SKM-1 treated with dmso at 0.1 percent for 144 hours (cell line): ENCODE measurements around the gene HYDIN.
"Not testable (repeated sequence)": the region's sequence is repeated elsewhere in the genome, so short reads cannot be mapped to it uniquely, and the experiment has no call there.

Source experiments
- DNase-seq: peaks from one replicate; lab custom pipeline; 2025; ENCODE audit not compliant: unreplicated experiment; lab: John Stamatoyannopoulos, UW

The HYDIN gene

DNA sequence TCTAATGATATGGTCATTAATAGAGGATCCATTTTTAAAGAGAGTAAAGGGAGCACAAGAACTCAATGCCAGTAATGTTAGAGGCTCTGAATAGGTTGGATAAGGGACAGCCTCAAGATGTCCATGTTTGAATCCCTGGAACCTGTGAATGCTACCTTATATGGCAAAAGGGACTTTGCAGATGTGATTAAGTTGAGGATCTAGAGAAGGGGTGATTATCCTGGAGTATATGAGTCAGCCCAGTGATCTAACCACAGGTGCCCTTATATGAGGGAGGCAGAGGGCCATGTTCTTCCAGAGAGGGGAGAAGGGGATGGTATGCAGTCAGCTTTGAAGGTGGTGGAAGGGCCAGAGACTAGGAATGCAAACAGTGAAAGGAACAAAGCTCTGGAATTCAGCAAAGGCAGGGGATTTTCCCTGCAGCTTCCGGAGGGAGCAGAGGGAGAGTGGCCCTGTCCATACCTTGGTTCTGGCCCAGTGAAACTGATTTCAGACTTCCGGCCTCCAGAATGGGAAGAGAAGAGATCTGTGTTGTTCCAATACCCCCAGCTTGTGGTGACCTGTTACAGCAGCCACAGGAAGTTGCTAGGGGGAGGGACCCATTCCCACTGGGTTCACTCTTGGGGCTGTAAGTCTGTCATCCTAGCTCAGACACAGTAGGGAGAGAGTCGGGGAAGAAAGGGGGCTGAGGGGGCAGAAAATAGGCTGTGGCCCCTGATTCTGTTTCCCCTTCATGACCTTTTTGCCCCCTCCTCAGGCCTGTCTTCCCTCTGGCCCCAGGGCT is 220.9 kb downstream of the HYDIN start:
- DNase-seq: not testable (repeated sequence)

DNA sequence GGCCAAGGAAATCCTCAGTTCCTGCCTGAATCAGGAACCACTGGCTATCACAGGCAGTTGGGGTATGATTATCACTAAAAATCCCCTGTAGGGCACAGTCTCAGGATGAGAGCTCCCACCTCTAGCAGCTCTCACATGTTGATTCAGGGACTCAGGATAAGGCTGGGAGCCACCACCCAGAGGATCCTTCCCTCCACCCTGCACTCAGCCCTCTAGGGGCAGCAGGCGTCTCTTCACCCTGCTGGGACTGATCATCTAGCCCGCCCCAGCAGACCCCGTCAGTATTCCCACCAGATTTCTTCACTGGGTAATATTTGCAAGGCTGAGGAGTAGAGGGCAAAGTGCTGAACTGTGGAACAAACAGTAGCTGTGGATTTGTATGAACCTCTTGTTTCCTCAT is 224.0 kb downstream of the HYDIN start:
- DNase-seq: not testable (repeated sequence)

DNA sequence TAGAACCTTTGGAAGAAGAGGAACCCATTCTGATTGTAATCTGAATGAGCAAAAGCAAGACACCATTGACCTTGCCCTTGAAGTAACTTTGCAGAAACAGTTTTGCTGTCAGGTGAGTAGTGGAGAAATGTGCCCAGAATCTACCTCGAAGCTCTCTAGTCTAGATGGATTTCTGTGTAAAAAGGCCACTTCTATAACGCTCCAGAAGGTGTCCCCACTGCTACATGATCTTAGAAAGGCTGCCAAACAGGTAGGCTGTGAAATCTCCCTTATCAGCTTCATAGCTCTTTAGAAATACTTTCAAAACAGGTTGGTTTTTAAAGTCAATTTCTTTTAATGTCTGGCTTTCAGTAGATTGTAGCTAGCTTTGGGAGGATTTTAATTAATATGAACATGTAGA is 230.8 kb downstream of the HYDIN start:
- not testable (repeated sequence) for DNase-seq

DNA sequence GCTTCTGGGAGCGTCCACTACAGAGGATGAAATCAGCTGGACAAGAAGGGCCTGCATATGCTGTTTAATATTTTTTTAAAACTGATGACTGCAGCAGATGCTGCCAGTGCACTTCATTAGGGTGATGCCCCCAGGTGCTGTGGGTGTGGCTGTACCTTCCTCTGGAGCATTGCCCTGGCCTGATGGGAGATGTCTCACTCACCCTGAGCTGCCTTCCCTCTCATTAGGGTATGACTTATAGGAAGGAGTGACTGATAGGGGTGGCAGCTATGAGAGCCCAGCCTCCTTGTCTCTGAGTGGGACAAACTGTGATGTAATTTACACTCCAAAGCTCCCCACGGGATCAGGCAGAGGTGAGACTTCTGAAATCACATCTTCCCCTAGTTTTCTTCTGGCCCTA is 234.7 kb downstream of the HYDIN start:
- DNase-seq: not testable (repeated sequence)

DNA sequence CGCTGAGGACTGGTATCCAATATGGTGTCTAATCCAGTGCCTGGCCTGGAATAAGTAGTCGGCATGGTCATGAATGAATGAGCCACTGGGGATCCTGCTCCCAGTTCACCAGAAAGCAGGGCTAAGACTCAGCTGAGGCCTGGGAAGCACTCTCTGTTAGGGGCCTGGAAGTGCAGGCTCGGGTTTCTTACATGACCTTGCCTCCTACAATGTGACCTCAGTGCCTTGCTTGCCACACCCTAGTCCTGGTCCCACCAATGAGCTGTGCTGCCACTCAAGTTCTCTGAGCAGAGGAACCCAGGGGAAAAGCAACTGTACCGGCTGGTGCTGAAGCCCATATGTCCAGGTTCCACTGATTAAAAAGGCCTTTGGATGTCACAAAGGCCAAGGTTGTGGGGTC is 238.0 kb downstream of the HYDIN start:
- DNase-seq: not testable (repeated sequence)

DNA sequence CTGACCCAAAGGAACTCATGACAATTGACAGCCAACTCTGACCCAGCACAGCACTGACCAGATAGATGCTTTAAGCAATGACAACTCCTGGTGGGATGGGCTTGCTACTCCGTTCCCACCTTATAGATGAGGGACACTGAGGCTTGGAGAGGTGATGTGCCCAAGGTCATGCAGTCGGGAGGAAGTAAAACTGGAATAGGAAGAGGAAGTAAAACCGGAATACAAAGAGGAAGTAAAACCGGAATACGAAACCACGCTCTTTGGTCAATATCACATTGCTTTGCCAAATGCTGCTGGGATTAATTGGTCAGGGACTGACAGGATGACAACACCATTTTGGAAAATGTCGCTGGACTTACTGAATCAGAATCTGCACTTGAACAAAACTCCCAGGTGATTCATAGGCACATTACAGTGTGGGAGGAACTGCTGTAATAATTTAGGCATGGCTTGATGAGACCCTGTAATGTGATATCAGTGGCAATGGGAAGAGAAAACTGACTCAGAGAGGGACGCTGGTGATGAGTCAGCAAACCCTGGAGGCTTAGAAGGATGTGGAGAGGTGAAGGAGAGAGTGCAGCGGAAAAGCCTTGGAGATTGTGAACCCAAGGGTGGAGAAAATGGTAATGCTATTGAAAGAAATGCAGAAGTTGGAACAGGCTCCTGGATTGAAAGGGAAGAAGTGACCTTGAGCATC is 243.4 kb downstream of the HYDIN start:
- DNase-seq: not testable (repeated sequence)

DNA sequence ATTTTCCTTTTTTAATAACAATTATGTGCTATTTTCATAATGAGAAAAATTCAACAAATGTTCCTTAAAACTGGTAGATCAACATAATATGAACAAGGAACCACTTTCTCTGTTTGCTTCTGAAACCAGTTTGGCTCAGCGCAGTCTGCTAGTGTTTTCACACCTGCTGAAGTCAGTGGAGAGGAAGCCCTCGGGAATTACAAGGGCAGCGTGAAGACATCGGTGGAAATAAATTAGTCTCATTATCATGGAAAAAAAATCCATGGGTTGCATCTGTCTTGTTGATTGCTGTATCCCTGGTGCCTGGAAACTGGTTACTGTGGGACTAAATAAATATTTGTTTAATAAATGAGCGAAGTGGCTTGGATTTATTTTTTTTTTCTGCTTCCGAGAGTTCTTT is 245.8 kb downstream of the HYDIN start:
- not testable (repeated sequence) for DNase-seq

DNA sequence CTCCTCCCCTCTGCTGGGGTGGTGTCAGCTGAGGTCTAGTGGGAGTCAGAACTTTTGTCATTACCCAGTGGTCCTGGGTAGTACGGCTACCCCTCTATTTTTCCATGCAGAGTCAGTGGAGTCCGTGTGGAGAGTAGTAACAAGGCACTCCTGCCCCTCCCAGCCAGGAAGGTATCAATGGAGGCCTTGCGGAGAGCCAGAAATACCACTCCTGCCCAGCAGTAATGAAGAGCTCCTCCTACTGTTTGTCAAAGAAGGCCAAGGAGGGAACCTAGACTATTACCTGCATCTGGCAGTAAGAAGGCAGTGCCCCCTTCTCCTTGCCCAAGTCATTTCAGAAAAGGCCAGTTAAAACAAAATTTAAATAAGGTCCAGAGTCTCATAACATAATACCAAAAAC is 262.2 kb downstream of the HYDIN start:
- not testable (repeated sequence) for DNase-seq

DNA sequence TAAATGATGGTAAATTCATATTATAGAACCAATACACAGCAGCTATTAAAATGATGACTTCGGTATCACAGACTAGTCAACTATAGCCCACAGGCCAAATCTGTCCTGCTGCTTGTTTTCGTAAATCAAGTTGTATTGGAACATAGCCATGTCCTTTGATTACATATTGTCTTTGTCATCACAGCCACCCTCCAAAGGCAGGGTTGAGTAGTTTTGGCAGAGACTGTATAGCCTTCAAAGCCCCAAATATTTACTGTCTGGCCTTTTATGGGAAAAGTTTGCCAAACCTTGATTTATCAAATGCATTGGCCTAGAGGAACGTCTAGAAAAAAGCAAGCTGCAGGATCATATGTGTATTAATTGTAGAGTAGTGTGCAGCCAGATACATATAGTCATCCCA is 270.4 kb downstream of the HYDIN start:
- not testable (repeated sequence) for DNase-seq

DNA sequence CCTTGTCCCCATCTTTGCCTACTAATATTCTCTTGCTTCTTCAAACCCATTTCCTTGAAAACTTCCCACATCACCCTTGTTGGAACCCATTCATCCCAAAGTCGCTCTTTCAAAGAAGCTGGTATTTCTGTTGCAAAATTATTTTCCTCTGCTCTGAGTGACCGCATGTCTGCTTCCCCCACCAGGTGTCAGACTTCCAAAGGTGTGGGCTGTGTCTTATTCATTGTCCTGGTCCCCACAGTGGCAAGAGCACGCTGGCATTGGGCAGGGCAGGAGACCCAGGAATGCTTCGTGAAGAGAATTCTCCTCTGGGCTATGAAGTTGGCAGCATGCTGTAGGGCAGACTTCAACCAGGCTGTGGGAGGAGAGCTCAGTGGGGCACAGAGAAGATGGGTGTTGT is 275.6 kb downstream of the HYDIN start:
- not testable (repeated sequence) for DNase-seq

DNA sequence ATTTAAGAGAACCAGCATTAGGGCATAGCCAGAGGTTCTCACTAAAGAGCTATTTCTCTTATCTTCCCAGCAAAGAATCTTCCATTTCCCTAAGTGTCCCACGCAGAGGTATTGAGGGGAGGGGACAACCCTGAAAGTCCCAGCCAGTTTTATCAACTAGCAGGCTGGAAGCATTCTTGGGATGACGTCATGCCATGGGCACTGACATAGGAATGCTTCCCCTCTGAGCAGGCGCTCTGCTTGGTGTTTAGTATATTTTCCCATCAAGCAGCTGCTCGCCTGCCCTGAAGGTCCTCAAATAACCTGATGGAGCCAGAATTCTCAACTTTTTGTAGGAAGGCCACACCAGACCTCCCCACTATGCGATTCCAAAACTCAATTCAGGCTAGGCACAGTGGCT is 276.7 kb downstream of the HYDIN start:
- not testable (repeated sequence) for DNase-seq

DNA sequence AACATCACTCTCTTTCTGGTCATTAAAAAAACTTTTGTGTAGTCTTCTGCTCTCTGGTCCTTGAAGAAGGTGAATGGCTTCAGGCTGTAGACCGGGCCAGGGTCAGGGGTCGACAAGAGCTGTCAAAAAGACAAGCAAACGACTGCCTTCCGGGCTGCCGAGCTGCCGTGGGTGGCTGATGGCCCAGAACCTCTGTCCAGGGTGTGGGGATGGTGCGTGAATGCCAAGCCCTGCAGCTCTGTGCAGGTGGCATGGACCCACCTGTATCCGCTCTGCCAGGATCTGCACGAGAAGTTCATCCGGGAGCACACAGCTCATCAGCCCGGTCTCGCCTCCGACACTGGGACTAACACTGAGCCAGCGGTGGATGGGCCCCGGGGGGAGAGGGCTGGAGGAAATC is 287.0 kb downstream of the HYDIN start:
- not testable (repeated sequence) for DNase-seq

DNA sequence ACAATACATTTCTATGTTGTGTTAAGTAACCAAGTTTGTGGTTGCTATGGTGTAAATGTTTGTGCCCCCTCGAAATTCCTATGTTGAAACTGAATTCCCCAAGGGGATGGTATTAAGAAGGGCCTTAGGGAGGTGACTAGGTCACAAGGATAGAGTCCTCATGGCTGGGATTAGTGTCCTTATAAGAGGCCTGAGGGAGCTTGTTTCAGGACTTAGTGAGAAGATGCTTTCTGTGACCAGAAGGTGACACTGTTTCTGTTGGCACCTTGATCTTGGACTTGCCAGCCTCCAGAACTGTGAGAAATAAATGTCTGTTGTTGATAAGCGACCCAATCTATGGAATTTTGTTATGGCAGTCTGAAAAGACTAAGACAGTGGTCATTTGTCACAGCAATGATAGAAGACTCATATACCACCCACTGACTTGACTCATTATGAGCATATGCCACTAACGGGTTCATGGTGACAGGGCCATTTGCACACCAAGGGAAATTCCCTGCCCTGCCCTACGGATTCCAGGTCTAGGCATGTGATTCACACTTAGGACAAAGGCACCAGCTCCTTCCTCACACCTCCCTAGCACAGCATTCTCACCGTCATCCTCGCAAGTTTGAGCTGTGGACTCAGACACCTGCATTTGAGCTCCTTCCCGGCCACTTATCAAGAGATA is 290.7 kb downstream of the HYDIN start:
- not testable (repeated sequence) for DNase-seq

DNA sequence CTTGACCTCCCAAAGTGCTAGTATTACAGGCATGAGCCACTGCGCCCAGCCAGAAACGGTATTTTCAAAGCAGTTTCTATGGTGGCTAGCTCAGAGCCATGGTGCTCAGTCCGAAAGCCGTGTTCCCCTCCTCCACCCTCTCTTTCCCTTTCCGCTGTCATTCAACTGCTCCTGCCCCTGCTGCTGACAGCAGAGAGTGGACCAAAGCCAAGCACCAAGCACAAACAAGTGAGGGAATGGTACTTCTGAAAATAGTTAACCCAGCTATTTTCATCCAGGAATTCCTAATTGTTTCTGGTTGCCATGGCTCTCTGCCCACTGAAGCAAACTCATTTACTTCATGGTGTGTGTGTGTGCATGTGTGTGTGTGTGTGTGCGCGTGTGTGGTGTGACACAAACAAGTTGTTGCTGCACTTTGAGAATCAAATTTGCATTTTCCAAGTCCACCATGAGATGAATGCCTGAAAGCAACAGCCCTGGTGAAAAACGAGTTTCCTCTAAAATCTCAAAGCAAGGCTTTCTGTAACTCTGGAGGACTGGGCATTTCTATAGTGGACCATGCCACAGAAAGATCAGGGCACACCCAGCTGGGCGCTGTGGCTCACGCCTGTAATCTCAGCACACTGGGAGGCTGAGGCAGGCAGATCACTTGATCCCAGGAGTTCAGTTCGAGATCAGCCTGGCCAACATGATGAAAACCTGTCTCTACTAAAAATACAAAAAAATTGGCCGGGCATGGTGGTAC is 293.6 kb downstream of the HYDIN start:
- not testable (repeated sequence) for DNase-seq

DNA sequence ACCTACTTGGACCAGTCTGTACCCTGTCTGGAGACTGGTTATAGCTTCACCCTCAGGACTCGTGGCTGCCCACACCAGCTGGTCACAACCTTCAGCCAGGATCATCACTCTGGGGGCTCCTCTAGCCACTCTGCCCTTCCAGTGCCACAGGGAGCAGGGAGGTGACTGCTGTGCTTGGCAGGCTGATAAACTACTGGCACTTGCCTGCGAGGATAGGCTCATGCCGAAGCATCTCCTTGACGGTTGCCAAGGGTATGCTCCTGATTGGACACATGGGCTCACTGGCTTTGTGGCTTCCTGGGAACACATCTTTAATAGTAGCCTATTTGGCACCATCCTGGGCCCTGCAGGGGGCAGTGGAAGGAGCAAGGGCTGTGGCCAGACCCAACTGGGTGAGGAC is 295.2 kb downstream of the HYDIN start:
- DNase-seq: not testable (repeated sequence)

DNA sequence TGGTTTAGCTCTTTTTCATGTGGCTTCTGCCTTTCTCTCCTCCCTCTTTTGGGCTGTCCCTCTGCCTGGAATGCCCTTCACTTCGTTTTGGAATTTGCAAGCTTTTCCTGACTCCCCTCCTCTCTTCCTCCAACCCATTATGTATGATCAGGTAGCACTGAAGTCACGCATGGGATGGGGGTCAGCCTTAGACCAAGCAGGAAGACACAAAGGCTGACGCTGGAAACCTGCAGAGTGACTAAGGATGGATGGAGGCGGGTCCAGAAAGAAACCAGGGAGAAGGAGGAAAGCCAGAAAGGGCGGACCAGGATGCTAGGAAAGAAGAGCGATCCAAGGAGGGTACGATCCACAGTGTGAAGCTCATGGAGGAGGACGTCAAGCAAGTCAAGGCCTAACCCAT is 296.8 kb downstream of the HYDIN start:
- DNase-seq: not testable (repeated sequence)

DNA sequence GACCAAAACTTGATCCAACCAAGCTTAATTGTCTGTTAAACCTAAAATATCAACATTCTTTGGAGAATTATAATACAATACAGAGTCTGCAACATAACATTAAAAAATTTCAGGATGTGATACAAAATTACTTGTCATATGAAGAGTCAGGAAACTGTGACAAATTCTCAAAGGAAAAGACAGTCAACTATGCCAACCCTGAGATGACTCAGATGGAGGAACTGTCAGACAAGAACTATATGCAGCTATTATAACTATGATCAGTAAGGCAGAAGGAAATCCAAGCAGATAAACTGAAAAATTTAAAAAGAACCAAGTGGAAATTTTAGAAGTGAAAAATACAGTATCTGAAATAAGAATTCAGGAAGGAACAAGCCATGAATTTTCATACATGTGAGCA is 299.8 kb downstream of the HYDIN start:
- not testable (repeated sequence) for DNase-seq

DNA sequence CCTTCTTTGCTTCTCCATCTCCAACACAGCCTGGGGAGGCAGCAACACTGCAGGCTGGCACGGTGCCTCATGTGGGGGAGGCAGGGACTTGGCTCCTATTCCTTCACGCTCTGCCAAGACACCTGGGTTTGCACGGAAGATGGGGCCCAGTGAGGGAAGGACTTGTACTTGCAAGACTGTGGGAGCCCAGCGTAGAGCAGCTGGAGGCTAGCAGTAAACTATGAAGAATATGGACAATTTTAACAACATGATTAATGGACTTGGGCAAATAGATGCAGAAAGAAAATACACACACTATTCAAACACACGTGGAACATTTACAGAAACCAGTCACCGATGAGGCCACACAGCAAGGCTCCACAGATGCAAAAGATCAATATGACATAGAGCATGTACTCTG is 308.4 kb downstream of the HYDIN start:
- not testable (repeated sequence) for DNase-seq

DNA sequence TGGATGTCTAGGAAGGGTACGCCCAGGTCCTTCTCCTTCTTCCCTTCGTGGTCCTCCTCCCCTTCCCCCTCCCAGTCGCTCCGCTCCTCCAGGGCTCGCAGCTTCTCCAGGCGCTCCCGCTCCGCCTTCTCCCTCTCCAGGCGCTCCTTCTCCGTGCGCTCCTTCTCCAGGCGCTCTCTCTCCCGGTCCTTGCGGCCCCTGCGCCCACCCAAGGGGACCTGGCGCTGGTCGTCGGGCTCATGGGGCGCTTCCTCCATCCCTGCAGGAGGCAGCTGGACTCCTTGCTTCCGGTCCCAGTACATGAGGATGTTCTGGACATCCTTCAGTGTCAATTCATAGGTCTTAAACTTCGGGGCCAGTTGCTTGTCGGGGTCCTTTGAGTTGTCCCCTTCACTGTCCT is 309.9 kb downstream of the HYDIN start:
- DNase-seq: not testable (repeated sequence)

DNA sequence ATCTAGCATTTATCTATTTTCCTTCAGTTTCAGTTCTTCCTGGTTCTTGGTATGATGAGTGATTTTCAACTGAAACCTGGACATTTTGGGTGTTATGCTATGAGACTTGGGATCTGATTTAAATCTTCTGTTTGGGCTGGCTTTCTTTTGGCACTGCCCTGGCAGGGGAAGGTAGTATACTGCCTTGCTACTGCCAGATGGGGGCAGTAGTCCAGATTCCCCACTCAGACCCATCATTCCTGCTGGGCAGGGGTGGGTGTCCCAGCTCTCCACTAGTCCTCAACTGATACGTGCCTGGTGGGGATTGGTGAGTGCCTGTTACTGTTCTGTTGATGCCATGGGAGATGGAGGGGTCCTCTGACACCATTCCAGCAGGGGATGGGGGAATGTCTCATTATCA is 342.3 kb downstream of the HYDIN start:
- not testable (repeated sequence) for DNase-seq

DNA sequence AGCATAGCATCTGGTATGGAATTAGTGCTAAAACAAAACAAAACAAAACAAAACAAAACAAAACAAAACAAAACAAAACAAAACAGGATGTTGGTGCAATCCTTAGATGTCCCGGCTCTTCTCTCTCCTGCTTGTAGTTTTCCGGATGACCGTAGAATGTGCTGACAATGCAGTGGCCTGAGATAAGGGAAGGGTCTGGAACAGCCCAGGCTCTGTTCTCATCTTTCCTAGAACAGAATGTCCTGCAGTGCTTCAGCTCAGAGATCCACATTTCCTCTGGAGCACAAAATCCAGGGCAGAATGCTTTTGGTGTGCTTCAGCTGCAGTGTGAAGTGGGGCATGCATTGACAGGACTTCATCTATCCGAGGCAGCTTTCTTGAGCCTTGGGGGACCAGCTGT is 345.9 kb downstream of the HYDIN start:
- DNase-seq: not testable (repeated sequence)
